GM12892 (cell line): ENCODE measurements around the gene VPS33A.

Source experiments
- POLR2A ChIP-seq: IDR thresholded peaks from 2 replicates; pipeline ENCODE4 v1.6.1; 2011; ENCODE audit warnings: low read depth, low read length, control low read depth
- POLR2AphosphoS5 ChIP-seq: IDR thresholded peaks from 2 replicates; pipeline ENCODE4 v1.6.1; 2011; ENCODE audit warnings: low read depth, low read length, control low read depth
- TAF1 ChIP-seq: IDR thresholded peaks from 2 replicates; pipeline ENCODE4 v1.6.1; 2011; ENCODE audit warnings: low read depth, mild to moderate bottlenecking, control low read depth, low read length, borderline replicate concordance

DNA sequence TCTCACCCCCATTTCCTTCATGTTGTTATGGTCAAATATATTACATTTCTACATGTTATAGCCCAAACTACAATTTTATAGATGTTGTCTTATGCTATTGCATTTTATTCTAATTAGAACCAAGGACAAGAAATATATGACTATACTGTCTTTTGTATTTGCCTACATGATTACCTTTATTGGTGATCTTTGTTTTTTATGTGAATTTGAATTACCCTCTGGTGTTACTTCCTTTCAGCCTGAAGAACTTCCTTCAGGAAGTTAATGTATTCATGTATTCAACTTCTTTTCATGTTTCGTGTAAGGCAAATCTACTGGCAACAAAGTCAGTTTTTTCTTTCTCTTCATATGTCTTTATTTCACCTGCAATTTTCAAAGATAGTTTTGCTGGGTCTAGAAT, 71.5 kb downstream of the VPS33A start:
- TF ChIP-seq POLR2A (no peak), POLR2AphosphoS5 (no peak), TAF1 (no peak)
